HFFc6 (cell line): ENCODE results near the gene DNAH6. TPM values are rescaled to one million over a fixed set of nuclear protein-coding genes. Genes with fewer than 3 reads are reported as not detected.
A peak's percentile ranks its signal among the peaks of the same experiment; 100 is the strongest.

ENCODE experiments used
- DNase-seq: peaks from one replicate; pipeline ENCODE4 v3.0.0-alpha.2; 2018
- H3K27ac Mint-ChIP-seq: 2 replicates; pipeline ENCODE4 v1.8.0; 2020; ENCODE audit warnings: mild to moderate bottlenecking, mixed read lengths
- H3K27me3 Mint-ChIP-seq: 2 replicates; pipeline ENCODE4 v1.8.0; 2021; ENCODE audit warnings: mild to moderate bottlenecking, moderate library complexity, mixed read lengths; ENCODE audit not compliant: insufficient read depth
- H3K36me3 Mint-ChIP-seq: 2 replicates; pipeline ENCODE4 v1.8.0; 2021; ENCODE audit warnings: low read depth, mixed read lengths
- H3K4me1 Mint-ChIP-seq: 2 replicates; pipeline ENCODE4 v1.8.0; 2020; ENCODE audit warnings: low read depth, mixed read lengths
- H3K4me3 Mint-ChIP-seq: 2 replicates; pipeline ENCODE4 v1.8.0; 2020; ENCODE audit warnings: mild to moderate bottlenecking, moderate library complexity, mixed read lengths
- H3K9me3 Mint-ChIP-seq: 2 replicates; pipeline ENCODE4 v1.8.0; 2020; ENCODE audit warnings: mild to moderate bottlenecking, mixed read lengths
- total RNA-seq, 6 experiments: library from RNA; stranded (reverse); fragmentation: NEBNext Ultra II Directional; extraction: Animal tissue kit (Norgen Biotek cat#: 25700); gene quantifications; 2 replicates in 1 of 6; 3 replicates in 5 of 6; pipeline ENCODE4 v1.2.3, GENCODE V29; 2021
- TF ChIP-seq, protein P1 (sequence below): fragments of 200-600 bp; sonication (generic); IDR thresholded peaks from 2 replicates; pipeline ENCODE4 v1.5.0; 2021; ENCODE audit warnings: antibody characterized with exemption, mild to moderate bottlenecking

The DNAH6 gene
- total RNA-seq, 6 experiments from 2014 or later, result 0.05 to 0.46 (median 0.05) TPM; not detected in 1

DNA sequence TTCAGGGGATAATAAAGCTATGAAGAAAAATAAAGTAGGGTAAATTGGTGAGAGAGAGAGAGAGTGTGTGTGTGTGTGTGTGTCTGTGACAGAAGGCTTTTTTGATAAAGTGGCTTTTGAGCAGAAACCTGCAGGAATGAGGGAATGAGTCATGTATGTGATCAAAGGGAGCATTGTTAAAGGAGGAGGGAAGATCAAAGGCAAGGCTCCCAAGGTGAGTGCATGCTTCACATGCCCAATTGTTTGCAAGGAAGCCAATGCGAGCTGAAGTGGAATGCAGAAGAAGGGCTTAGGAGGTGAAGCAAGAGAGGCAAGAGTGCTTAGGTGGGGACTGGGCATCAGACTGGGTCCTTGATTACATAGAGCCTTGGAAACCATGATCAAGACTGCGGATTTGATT, 96.8 kb downstream of the DNAH6 start:
- Mint-ChIP-seq H3K4me1 (no peaks in the 10 kb centered on the region), H3K27me3 (peaks cover 8% of the 10 kb centered on the region), H3K9me3 (peaks cover 8% of the 10 kb centered on the region; the same call in 1 of the 2 replicates), H3K4me3 (no peak overlapping the region), H3K27ac (no peak overlapping the region), H3K36me3 (no peaks in the 10 kb centered on the region)
- no peak for DNase-seq
- TF ChIP-seq, protein P1, sequence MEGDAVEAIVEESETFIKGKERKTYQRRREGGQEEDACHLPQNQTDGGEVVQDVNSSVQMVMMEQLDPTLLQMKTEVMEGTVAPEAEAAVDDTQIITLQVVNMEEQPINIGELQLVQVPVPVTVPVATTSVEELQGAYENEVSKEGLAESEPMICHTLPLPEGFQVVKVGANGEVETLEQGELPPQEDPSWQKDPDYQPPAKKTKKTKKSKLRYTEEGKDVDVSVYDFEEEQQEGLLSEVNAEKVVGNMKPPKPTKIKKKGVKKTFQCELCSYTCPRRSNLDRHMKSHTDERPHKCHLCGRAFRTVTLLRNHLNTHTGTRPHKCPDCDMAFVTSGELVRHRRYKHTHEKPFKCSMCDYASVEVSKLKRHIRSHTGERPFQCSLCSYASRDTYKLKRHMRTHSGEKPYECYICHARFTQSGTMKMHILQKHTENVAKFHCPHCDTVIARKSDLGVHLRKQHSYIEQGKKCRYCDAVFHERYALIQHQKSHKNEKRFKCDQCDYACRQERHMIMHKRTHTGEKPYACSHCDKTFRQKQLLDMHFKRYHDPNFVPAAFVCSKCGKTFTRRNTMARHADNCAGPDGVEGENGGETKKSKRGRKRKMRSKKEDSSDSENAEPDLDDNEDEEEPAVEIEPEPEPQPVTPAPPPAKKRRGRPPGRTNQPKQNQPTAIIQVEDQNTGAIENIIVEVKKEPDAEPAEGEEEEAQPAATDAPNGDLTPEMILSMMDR, result no peak

DNA sequence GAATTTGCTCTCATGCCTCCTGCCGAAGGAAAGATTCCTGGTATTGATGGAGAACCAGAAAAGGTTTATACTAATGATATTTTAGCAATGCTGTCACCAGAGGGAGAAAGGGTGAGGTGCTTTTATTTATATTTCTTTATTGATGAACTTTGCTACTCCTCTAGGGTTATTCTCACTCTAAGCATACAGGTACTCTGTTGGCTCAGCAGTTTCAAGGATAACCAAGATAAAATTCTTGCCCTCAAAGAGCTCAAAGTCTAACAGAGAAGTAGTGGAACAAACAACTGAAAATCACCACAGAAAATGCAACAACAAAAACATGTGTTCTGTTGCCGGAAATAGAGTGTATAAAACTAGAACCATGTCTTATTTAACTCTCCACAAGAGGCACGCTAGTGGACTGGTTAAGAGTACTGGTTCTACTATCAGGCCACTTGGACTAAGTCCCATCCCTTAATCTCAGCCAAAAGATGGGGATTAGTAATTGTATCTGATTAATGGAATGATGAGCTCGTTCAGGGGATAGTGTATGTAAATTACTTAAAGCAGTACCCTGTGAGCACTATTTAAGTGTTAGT, 103.6 kb downstream of the DNAH6 start:
- no peak for DNase-seq
- TF ChIP-seq, protein P1, result no peak
- peaks cover 3% of the 10 kb centered on the region; the same call in 1 of the 2 replicates for H3K27me3 Mint-ChIP-seq
- no peaks in the 10 kb centered on the region for H3K4me1 Mint-ChIP-seq
- H3K36me3 Mint-ChIP-seq, result no peaks in the 10 kb centered on the region
- no peaks in the 10 kb centered on the region for H3K9me3 Mint-ChIP-seq
- H3K27ac Mint-ChIP-seq, result no peak overlapping the region
- H3K4me3 Mint-ChIP-seq, result no peak overlapping the region

DNA sequence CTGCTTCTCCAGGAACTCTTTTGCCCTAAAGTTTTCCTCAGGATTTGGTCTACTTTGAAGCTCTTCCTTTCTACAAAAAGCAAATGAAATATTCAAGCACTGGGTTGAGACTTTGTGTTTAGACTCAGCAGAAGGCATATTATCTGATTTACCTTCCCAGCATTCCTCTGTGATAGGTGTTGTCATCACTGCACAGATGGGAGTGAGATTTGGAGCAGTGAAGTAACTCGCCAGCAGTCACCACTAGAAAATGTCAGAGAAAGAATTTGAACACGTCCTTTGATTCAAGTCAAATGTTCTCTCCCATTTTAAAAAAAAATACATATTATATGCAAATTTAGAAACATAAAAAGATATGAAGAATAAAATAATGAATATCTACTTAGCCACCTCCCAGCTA, 112.2 kb downstream of the DNAH6 start:
- no peak overlapping the region for H3K4me3 Mint-ChIP-seq
- no peak overlapping the region for H3K27ac Mint-ChIP-seq
- no peaks in the 10 kb centered on the region for H3K36me3 Mint-ChIP-seq
- H3K4me1 Mint-ChIP-seq, result peaks cover 6% of the 10 kb centered on the region; the same call in 1 of the 2 replicates
- peaks cover 13% of the 10 kb centered on the region; the same call in 1 of the 2 replicates for H3K27me3 Mint-ChIP-seq
- no peak for DNase-seq
- H3K9me3 Mint-ChIP-seq, result no peaks in the 10 kb centered on the region
- TF ChIP-seq, protein P1, result no peak

DNA sequence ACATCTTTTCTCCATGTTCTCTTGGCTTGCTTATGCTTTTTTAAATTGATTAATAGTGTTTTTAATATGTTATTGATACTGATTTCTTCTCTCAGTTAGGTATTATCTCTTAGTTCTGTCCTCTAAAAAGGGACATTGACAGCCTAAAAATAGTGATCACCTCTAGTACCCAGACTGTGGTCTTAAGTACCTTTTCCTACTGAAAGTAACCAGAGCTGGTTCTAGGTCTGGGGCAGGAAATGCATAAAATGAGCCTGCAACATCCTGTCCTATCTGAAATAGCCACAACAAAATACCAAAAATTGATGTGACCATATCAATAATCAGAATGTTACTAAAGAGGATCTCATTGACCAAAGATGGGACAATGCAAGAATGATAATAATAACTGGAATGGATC, 113.3 kb downstream of the DNAH6 start:
- no peak for DNase-seq
- H3K4me1 Mint-ChIP-seq, result peaks cover 6% of the 10 kb centered on the region; the same call in 1 of the 2 replicates
- H3K36me3 Mint-ChIP-seq, result no peaks in the 10 kb centered on the region
- H3K4me3 Mint-ChIP-seq, result no peak overlapping the region
- no peaks in the 10 kb centered on the region for H3K9me3 Mint-ChIP-seq
- peaks cover 13% of the 10 kb centered on the region; the same call in 1 of the 2 replicates for H3K27me3 Mint-ChIP-seq
- H3K27ac Mint-ChIP-seq, result no peak overlapping the region
- TF ChIP-seq, protein P1, result no peak

- Mint-ChIP-seq H3K36me3 (no peaks in the 10 kb centered on the region), H3K9me3 (no peaks in the 10 kb centered on the region), H3K27ac (no peak overlapping the region), H3K27me3 (peaks cover 14% of the 10 kb centered on the region; the same call in 1 of the 2 replicates), H3K4me3 (peak overlapping the region; percentile 53; the same call in 1 of the 2 replicates), H3K4me1 (peaks cover 9% of the 10 kb centered on the region; the same call in 1 of the 2 replicates)
- DNase-seq, result peak; percentile 54
- TF ChIP-seq, protein P1, result peak; percentile 81
Measured at GRCh38 chr2:84631047-84631446, 114.7 kb downstream of the DNAH6 start.
